Measurements from ENCODE around the gene ROPN1B.

GRCh38 chr3:126026761-126027160 lies 57.8 kb downstream of the ROPN1B start:
- no peak for TF ChIP-seq CTCF (conservative IDR thresholded peaks at IDR 0.05; ENCODE audit: low read depth in 2 of 2)
- TF ChIP-seq JUNB (IDR thresholded peaks at IDR 0.05; ENCODE audit: unreplicated experiment) = no peak
- no peak for TF ChIP-seq EZH2phosphoT487 (IDR thresholded peaks at IDR 0.05; ENCODE audit: unreplicated experiment)
- TF ChIP-seq EZH2 (IDR thresholded peaks at IDR 0.05; ENCODE audit: low read depth, unreplicated experiment) = no peak
- no peak for TF ChIP-seq POLR2AphosphoS5 (IDR thresholded peaks at IDR 0.05; ENCODE audit: low read depth)
- no peak for TF ChIP-seq ZNF331 (CRISPR knock-in tag; IDR thresholded peaks at IDR 0.05; ENCODE audit: low read depth)
- TF ChIP-seq, protein P1, sequence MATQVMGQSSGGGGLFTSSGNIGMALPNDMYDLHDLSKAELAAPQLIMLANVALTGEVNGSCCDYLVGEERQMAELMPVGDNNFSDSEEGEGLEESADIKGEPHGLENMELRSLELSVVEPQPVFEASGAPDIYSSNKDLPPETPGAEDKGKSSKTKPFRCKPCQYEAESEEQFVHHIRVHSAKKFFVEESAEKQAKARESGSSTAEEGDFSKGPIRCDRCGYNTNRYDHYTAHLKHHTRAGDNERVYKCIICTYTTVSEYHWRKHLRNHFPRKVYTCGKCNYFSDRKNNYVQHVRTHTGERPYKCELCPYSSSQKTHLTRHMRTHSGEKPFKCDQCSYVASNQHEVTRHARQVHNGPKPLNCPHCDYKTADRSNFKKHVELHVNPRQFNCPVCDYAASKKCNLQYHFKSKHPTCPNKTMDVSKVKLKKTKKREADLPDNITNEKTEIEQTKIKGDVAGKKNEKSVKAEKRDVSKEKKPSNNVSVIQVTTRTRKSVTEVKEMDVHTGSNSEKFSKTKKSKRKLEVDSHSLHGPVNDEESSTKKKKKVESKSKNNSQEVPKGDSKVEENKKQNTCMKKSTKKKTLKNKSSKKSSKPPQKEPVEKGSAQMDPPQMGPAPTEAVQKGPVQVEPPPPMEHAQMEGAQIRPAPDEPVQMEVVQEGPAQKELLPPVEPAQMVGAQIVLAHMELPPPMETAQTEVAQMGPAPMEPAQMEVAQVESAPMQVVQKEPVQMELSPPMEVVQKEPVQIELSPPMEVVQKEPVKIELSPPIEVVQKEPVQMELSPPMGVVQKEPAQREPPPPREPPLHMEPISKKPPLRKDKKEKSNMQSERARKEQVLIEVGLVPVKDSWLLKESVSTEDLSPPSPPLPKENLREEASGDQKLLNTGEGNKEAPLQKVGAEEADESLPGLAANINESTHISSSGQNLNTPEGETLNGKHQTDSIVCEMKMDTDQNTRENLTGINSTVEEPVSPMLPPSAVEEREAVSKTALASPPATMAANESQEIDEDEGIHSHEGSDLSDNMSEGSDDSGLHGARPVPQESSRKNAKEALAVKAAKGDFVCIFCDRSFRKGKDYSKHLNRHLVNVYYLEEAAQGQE (IDR thresholded peaks at IDR 0.05; ENCODE audit: unreplicated experiment) = no peak

Data from GM23338 (cell line).